ENCODE data around the gene CCDC174. TPM values are rescaled to one million over a fixed set of nuclear protein-coding genes. Genes with fewer than 3 reads are reported as not detected.

Gene CCDC174
- total RNA-seq, 4 donors from 2014 or later = 21.2 to 30.1 (median 25.5) TPM

DNA sequence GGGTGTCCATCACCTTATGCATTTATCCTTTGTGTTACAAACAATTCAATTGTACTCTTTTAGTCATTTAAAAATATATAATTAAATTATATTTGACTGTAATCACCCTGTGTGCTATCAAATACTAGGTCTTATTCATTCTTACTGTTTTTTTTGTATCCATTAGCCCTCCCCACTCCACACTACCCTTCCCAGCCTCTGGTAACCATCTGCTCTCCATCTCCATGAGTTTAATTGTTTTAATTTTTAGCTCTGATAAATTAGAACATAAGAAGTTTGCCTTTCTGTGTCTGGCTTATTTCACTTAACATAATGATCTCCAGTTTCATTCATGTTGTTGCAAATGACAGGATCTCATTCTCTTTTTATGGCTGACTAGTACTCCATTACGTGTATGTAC, 40.2 kb downstream of the CCDC174 start:
- 83 to 98% methylated on average over 1 of the region's 1 CpG for WGBS, 2 donors
- Histone ChIP-seq H3K27ac (no peak overlapping the region), H3K27me3 (no peaks in the 10 kb centered on the region), H3K9me3 (no peaks in the 10 kb centered on the region), H3K4me3 (replicated peaks in 1 of 3) (no peak overlapping the region), H3K36me3 (no peaks in the 10 kb centered on the region), H3K4me1 (no peaks in the 10 kb centered on the region)
- TF ChIP-seq, protein P1, sequence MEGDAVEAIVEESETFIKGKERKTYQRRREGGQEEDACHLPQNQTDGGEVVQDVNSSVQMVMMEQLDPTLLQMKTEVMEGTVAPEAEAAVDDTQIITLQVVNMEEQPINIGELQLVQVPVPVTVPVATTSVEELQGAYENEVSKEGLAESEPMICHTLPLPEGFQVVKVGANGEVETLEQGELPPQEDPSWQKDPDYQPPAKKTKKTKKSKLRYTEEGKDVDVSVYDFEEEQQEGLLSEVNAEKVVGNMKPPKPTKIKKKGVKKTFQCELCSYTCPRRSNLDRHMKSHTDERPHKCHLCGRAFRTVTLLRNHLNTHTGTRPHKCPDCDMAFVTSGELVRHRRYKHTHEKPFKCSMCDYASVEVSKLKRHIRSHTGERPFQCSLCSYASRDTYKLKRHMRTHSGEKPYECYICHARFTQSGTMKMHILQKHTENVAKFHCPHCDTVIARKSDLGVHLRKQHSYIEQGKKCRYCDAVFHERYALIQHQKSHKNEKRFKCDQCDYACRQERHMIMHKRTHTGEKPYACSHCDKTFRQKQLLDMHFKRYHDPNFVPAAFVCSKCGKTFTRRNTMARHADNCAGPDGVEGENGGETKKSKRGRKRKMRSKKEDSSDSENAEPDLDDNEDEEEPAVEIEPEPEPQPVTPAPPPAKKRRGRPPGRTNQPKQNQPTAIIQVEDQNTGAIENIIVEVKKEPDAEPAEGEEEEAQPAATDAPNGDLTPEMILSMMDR (IDR thresholded peaks at IDR 0.05) = no peak
- no peak for TF ChIP-seq POLR2A (IDR thresholded peaks at IDR 0.05)
- DNase-seq = no peak
- intact Hi-C loops (cut with DNase I) = no loop called here

DNA sequence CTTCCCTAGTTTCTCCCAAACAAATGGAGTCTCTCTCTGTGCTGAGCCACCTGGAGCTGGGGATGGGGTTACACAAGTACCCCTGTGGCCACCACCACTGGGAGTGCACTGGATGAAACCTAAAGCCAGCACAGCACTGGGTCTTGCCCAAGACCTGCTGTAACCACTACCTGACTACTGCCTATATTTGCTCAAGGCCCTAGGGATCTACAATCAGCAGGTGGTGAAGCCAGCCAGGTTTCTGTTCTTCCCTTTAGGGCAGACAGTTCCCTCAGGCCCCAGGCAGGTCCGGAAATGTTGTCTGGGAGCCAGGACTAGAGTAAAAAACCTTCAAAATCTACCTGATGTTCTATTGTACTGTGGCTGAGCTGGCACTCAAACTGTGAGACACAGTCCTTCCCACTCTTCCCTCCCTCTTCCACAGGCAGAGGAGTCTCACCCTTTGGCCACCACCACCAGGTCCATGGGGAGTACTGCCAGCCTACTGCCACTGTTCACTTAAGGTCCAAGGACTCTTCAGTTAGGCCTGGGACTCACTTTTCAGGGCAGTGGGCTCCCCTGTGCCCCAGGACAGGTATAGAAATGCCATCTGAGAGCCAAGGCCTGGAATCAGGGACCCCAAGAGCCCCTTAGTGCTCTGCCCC, 47.2 kb downstream of the CCDC174 start:
- H3K4me1 ChIP-seq = no peaks in the 10 kb centered on the region
- no peak for DNase-seq
- no peak overlapping the region for H3K4me3 ChIP-seq (replicated peaks in 1 of 3)
- 100% methylated on average over 1 of the region's 1 CpG for WGBS, 2 donors
- H3K27ac ChIP-seq = no peak overlapping the region
- H3K9me3 ChIP-seq = no peaks in the 10 kb centered on the region
- TF ChIP-seq, protein P1 (IDR thresholded peaks at IDR 0.05) = no peak
- no peak for TF ChIP-seq POLR2A (IDR thresholded peaks at IDR 0.05)
- intact Hi-C loops (cut with DNase I) = no loop called here
- no peaks in the 10 kb centered on the region for H3K27me3 ChIP-seq
- no peaks in the 10 kb centered on the region for H3K36me3 ChIP-seq

DNA sequence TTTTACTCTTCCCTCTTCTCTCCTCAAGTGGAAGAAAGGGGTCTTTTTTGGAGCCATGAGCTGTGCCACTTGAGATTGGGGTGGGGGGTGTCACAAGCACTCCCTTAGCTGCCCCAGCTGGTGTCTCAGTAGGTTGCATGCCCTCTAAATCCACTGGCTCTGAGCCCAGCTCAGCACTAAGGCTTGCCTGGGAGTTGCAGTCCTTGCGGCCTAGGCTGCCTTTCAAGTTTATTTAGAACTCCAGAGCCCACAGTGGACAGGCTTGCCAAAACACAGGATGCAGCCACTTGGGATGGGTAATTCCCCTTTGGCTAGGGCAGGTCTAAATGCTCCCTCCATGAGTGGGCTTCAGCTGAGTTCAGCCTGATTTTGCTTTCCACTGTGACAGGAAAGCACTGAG, 48.1 kb downstream of the CCDC174 start:
- H3K27me3 ChIP-seq = no peaks in the 10 kb centered on the region
- no peaks in the 10 kb centered on the region for H3K4me1 ChIP-seq
- no peaks in the 10 kb centered on the region for H3K36me3 ChIP-seq
- H3K27ac ChIP-seq = no peak overlapping the region
- intact Hi-C loops (cut with DNase I) = no loop called here
- no peaks in the 10 kb centered on the region for H3K9me3 ChIP-seq
- DNase-seq = peak; percentile 78 to 86
- TF ChIP-seq, protein P1 (IDR thresholded peaks at IDR 0.05) = no peak
- TF ChIP-seq POLR2A (IDR thresholded peaks at IDR 0.05) = no peak
- H3K4me3 ChIP-seq (replicated peaks in 1 of 3) = no peak overlapping the region
- 0% methylated on average over 1 of the region's 1 CpG; no CpG with 5 or more reads in 1 of the 2 donors for WGBS, 2 donors

GRCh38 chr3:14700891-14701290, 49.3 kb downstream of the CCDC174 start:
- Histone ChIP-seq H3K36me3 (no peaks in the 10 kb centered on the region), H3K4me3 (replicated peaks in 1 of 3) (no peak overlapping the region), H3K27me3 (no peaks in the 10 kb centered on the region), H3K27ac (no peak overlapping the region), H3K9me3 (no peaks in the 10 kb centered on the region), H3K4me1 (no peaks in the 10 kb centered on the region)
- DNase-seq = no peak
- intact Hi-C loops (cut with DNase I) = no loop called here
- 48 to 59% methylated on average over 3 of the region's 3 CpGs for WGBS, 2 donors
- TF ChIP-seq, protein P1 (IDR thresholded peaks at IDR 0.05) = no peak
- TF ChIP-seq POLR2A (IDR thresholded peaks at IDR 0.05) = no peak

DNA sequence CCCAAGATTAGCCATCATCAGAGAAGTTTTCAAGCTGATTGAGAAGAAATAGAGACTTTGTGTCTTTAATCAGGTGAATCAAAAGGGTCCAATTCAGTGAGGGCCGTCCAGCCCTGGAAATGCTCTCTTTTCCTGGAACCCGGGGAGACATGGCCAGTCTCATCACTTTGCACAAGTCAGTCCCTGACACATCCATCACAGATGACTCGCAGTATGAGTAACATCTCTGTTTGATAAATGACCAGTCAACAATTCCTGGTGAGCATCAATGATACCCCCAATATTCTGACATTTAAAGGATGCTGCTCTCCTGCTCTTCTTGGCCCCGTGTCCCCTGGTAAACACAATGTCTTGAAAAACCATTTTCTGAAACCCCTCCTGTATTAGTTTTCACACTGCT, 50.1 kb downstream of the CCDC174 start:
- H3K4me3 ChIP-seq (replicated peaks in 1 of 3) = no peak overlapping the region
- intact Hi-C loops (cut with DNase I) = no loop called here
- 91 to 94% methylated on average over 4 of the region's 4 CpGs for WGBS, 2 donors
- H3K9me3 ChIP-seq = no peaks in the 10 kb centered on the region
- H3K27ac ChIP-seq = no peak overlapping the region
- no peak for DNase-seq
- no peaks in the 10 kb centered on the region for H3K36me3 ChIP-seq
- TF ChIP-seq, protein P1 (IDR thresholded peaks at IDR 0.05) = no peak
- no peak for TF ChIP-seq POLR2A (IDR thresholded peaks at IDR 0.05)
- H3K27me3 ChIP-seq = no peaks in the 10 kb centered on the region
- H3K4me1 ChIP-seq = no peaks in the 10 kb centered on the region

All from thyroid gland (tissue), 4 donors.